H9 (cell line): ENCODE measurements around the gene CLMN. TPM values are rescaled to one million over a fixed set of nuclear protein-coding genes. Genes with fewer than 3 reads are reported as not detected.

Experiments
- DNase-seq: peaks from one replicate; pipeline ENCODE4 v3.0.0-alpha.2; 2017
- H2AFZ ChIP-seq: one replicate; pipeline ENCODE4 v1.6.1; 2013; ENCODE audit warnings: mild to moderate bottlenecking, low read length, control low read depth, moderate library complexity
- H2AK5ac ChIP-seq: 2 replicates; pipeline ENCODE4 v1.6.1; 2013; ENCODE audit warnings: low read length, control low read depth, mixed read lengths; ENCODE audit not compliant: insufficient read length
- H2BK120ac ChIP-seq: one replicate; pipeline ENCODE4 v1.6.1; 2013; ENCODE audit warnings: low read depth, mild to moderate bottlenecking, low read length, control low read depth, inconsistent platforms; ENCODE audit not compliant: poor library complexity, severe bottlenecking
- H2BK12ac ChIP-seq: 2 replicates; pipeline ENCODE4 v1.6.1; 2013; ENCODE audit warnings: low read length, control low read depth, mixed read lengths, low read depth; ENCODE audit not compliant: insufficient read length
- H2BK15ac ChIP-seq: 2 replicates; pipeline ENCODE4 v1.6.1; 2013; ENCODE audit warnings: low read depth, low read length, control low read depth
- H2BK20ac ChIP-seq: one replicate; pipeline ENCODE4 v1.6.1; 2013; ENCODE audit warnings: low read depth, mild to moderate bottlenecking, low read length, control low read depth, inconsistent platforms; ENCODE audit not compliant: poor library complexity, severe bottlenecking
- H2BK5ac ChIP-seq: 2 replicates; pipeline ENCODE4 v1.6.1; 2013; ENCODE audit warnings: low read length, control low read depth, mixed read lengths; ENCODE audit not compliant: insufficient read length
- H3K14ac ChIP-seq: 2 replicates; pipeline ENCODE4 v1.6.1; 2013; ENCODE audit warnings: low read length, control low read depth; ENCODE audit not compliant: insufficient read depth
- H3K18ac ChIP-seq: 2 replicates; pipeline ENCODE4 v1.6.1; 2013; ENCODE audit warnings: low read depth, mild to moderate bottlenecking, mixed read lengths, low read length, control low read depth; ENCODE audit not compliant: insufficient read length
- H3K23ac ChIP-seq: 2 replicates; pipeline ENCODE4 v1.6.1; 2013; ENCODE audit warnings: low read length, control low read depth, mixed read lengths, low read depth; ENCODE audit not compliant: insufficient read length
- H3K23me2 ChIP-seq: 2 replicates; pipeline ENCODE4 v1.6.1; 2013; ENCODE audit warnings: low read depth, mild to moderate bottlenecking, mixed read lengths, low read length, control low read depth; ENCODE audit not compliant: insufficient read length, poor library complexity, severe bottlenecking
- H3K27ac ChIP-seq: 2 replicates; pipeline ENCODE4 v1.5.1; 2013; ENCODE audit warnings: low read length, control low read depth, mixed read lengths, low read depth; ENCODE audit not compliant: insufficient read length
- H3K27me3 ChIP-seq: 2 replicates; pipeline ENCODE4 v1.6.1; 2013; ENCODE audit warnings: low read length, control low read depth, inconsistent platforms; ENCODE audit not compliant: insufficient read depth
- H3K4ac ChIP-seq: 2 replicates; pipeline ENCODE4 v1.6.1; 2013; ENCODE audit warnings: low read depth, mild to moderate bottlenecking, control low read depth, inconsistent platforms, low read length, moderate library complexity
- H3K4me1 ChIP-seq: 2 replicates; pipeline ENCODE4 v1.6.1; 2013; ENCODE audit warnings: low read length, control low read depth, inconsistent platforms; ENCODE audit not compliant: insufficient read depth
- H3K4me2 ChIP-seq: 2 replicates; pipeline ENCODE4 v1.6.1; 2013; ENCODE audit warnings: low read length, control low read depth, mixed read lengths; ENCODE audit not compliant: insufficient read length, insufficient read depth
- H3K56ac ChIP-seq: 2 replicates; pipeline ENCODE4 v1.6.1; 2013; ENCODE audit warnings: low read depth, mild to moderate bottlenecking, mixed read lengths, low read length, control low read depth; ENCODE audit not compliant: insufficient read length
- H3K79me1 ChIP-seq: 2 replicates; pipeline ENCODE4 v1.6.1; 2013; ENCODE audit warnings: low read depth, mild to moderate bottlenecking, moderate library complexity, low read length, control low read depth, inconsistent platforms; ENCODE audit not compliant: insufficient read depth, poor library complexity, severe bottlenecking
- H3K79me2 ChIP-seq: 2 replicates; pipeline ENCODE4 v1.6.1; 2013; ENCODE audit warnings: low read length, control low read depth, inconsistent platforms; ENCODE audit not compliant: insufficient read depth
- H3K9ac ChIP-seq: 2 replicates; pipeline ENCODE4 v1.6.1; 2013; ENCODE audit warnings: low read length, control low read depth, mixed read lengths; ENCODE audit not compliant: insufficient read length; ENCODE audit errors: extremely low read depth
- H3K9me3 ChIP-seq: one replicate; pipeline ENCODE4 v1.6.1; 2013; ENCODE audit warnings: low read depth, low read length, inconsistent platforms; ENCODE audit not compliant: control insufficient read depth
- H3T11ph ChIP-seq: one replicate; pipeline ENCODE4 v1.6.1; 2013; ENCODE audit warnings: mild to moderate bottlenecking, low read length, control low read depth, inconsistent platforms
- H4K20me1 ChIP-seq: one replicate; pipeline ENCODE4 v1.6.1; 2013; ENCODE audit not compliant: control insufficient read depth, insufficient read length, insufficient read depth
- H4K5ac ChIP-seq: 2 replicates; pipeline ENCODE4 v1.6.1; 2013; ENCODE audit warnings: low read depth, mild to moderate bottlenecking, mixed read lengths, low read length, control low read depth; ENCODE audit not compliant: insufficient read length
- H4K8ac ChIP-seq: replicated peaks from 2 replicates; pipeline ENCODE4 v1.6.1; 2013; ENCODE audit warnings: low read length, control low read depth, mixed read lengths, low read depth; ENCODE audit not compliant: insufficient read length
- H4K91ac ChIP-seq: 2 replicates; pipeline ENCODE4 v1.6.1; 2013; ENCODE audit warnings: low read depth, mild to moderate bottlenecking, moderate library complexity, mixed read lengths, low read length, control low read depth; ENCODE audit not compliant: insufficient read length
- H3K27ac Mint-ChIP-seq, 3 experiments: 2 replicates in 2 of 3; 3 replicates in 1 of 3; pipeline ENCODE4 v1.8.0; 2020 to 2021; ENCODE audit warnings: mixed read lengths in 3 of 3, mild to moderate bottlenecking in 1 of 3, moderate library complexity in 1 of 3
- H3K27me3 Mint-ChIP-seq: 2 replicates; pipeline ENCODE4 v1.8.0; 2021; ENCODE audit warnings: low read depth, mild to moderate bottlenecking, moderate library complexity, mixed read lengths
- H3K36me3 Mint-ChIP-seq, 3 experiments: 2 replicates in 2 of 3; 3 replicates in 1 of 3; pipeline ENCODE4 v1.8.0; 2020 to 2021; ENCODE audit warnings: low read depth in 3 of 3, mixed read lengths in 3 of 3; ENCODE audit not compliant: insufficient read depth in 1 of 3
- H3K4me1 Mint-ChIP-seq, 2 experiments: 2 replicates each; pipeline ENCODE4 v1.8.0; 2020; ENCODE audit warnings: mixed read lengths in 2 of 2
- H3K4me3 Mint-ChIP-seq, 2 experiments: 2 replicates in 1 of 2; 3 replicates in 1 of 2; pipeline ENCODE4 v1.8.0; 2020 to 2021; ENCODE audit warnings: mild to moderate bottlenecking in 2 of 2, mixed read lengths in 2 of 2, moderate library complexity in 1 of 2
- H3K9me3 Mint-ChIP-seq, 2 experiments: 2 replicates in 1 of 2; 3 replicates in 1 of 2; pipeline ENCODE4 v1.8.0; 2020; ENCODE audit warnings: mild to moderate bottlenecking in 2 of 2, mixed read lengths in 2 of 2, moderate library complexity in 1 of 2
- total RNA-seq: library from RNA; stranded (reverse); gene quantifications from 2 replicates; pipeline ENCODE4 v1.2.1, GENCODE V29; 2021
- TF ChIP-seq, protein P1 (sequence below): fragments of 200-600 bp; sonication (generic); conservative IDR thresholded peaks from 3 replicates; pipeline ENCODE4 v1.8.0; 2021; ENCODE audit warnings: antibody characterized with exemption, mild to moderate bottlenecking

Gene CLMN
- total RNA-seq, 1 experiment from 2014 or later, result 7.6 TPM

DNA sequence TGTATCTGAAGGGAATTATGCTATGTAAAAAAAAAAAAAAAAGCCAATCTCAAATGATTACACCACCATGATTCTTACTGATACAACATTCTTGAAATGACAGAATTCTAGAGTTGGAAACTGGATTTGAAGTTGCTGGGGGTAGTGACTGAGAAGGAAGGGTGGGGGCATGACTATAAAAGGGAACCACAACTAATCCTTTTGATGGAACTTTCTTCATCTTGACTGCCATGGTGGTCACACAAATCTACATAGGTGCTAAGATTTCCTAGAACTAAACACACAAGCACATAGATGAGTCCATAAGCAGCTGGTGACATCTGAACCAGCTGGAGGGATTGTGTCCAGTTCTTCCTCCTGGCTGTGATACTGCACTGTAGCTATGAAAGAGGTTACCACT lies 51.4 kb downstream of the CLMN start:
- H2BK20ac ChIP-seq, result no peak overlapping the region
- H3K9me3 Mint-ChIP-seq, result peaks cover 4 to 6% of the 10 kb centered on the region in 2 experiments; a peak in 3 of 5 replicates
- no peak overlapping the region for H3K4me2 ChIP-seq
- H3K4ac ChIP-seq, result no peak overlapping the region
- H2AK5ac ChIP-seq, result no peak overlapping the region
- no peak overlapping the region for H2BK5ac ChIP-seq
- no peak overlapping the region for H3K18ac ChIP-seq
- no peak overlapping the region for H3K4me3 Mint-ChIP-seq
- no peak overlapping the region for H2BK120ac ChIP-seq
- no peak overlapping the region for H4K91ac ChIP-seq
- H3T11ph ChIP-seq, result no peak overlapping the region
- H4K8ac ChIP-seq, result no peak overlapping the region
- H3K79me2 ChIP-seq, result no peaks in the 10 kb centered on the region
- no peak overlapping the region for H3K27ac ChIP-seq
- no peak overlapping the region for H3K23ac ChIP-seq
- TF ChIP-seq, protein P1, sequence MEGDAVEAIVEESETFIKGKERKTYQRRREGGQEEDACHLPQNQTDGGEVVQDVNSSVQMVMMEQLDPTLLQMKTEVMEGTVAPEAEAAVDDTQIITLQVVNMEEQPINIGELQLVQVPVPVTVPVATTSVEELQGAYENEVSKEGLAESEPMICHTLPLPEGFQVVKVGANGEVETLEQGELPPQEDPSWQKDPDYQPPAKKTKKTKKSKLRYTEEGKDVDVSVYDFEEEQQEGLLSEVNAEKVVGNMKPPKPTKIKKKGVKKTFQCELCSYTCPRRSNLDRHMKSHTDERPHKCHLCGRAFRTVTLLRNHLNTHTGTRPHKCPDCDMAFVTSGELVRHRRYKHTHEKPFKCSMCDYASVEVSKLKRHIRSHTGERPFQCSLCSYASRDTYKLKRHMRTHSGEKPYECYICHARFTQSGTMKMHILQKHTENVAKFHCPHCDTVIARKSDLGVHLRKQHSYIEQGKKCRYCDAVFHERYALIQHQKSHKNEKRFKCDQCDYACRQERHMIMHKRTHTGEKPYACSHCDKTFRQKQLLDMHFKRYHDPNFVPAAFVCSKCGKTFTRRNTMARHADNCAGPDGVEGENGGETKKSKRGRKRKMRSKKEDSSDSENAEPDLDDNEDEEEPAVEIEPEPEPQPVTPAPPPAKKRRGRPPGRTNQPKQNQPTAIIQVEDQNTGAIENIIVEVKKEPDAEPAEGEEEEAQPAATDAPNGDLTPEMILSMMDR, result no peak
- no peak overlapping the region for H3K14ac ChIP-seq
- no peaks in the 10 kb centered on the region for H4K20me1 ChIP-seq
- DNase-seq, result no peak
- H3K9ac ChIP-seq, result no peak overlapping the region
- peaks cover 2% of the 10 kb centered on the region; the same call in 1 of the 2 replicates for H3K4me1 ChIP-seq
- H3K27ac Mint-ChIP-seq, result no peak overlapping the region
- no peak overlapping the region for H4K5ac ChIP-seq
- no peaks in the 10 kb centered on the region; the same call in 1 of the 2 replicates for H3K27me3 Mint-ChIP-seq
- H2AFZ ChIP-seq, result no peak overlapping the region
- no peaks in the 10 kb centered on the region for H3K27me3 ChIP-seq
- no peaks in the 10 kb centered on the region for H3K9me3 ChIP-seq
- H2BK12ac ChIP-seq, result no peak overlapping the region
- no peaks in the 10 kb centered on the region for H3K23me2 ChIP-seq
- no peak overlapping the region for H3K56ac ChIP-seq
- no peak overlapping the region for H2BK15ac ChIP-seq
- peaks cover 15 to 22% of the 10 kb centered on the region in 2 experiments for H3K4me1 Mint-ChIP-seq
- no peaks in the 10 kb centered on the region; a peak in 2 of 7 replicates for H3K36me3 Mint-ChIP-seq
- no peaks in the 10 kb centered on the region for H3K79me1 ChIP-seq
